Hindlimb muscle (tissue), 1 donor: ENCODE results near the gene INPP5A. TPM values are rescaled to one million over a fixed set of nuclear protein-coding genes. Genes with fewer than 3 reads are reported as not detected.
"Not testable (repeated sequence)": the region's sequence is repeated elsewhere in the genome, so short reads cannot be mapped to it uniquely, and the experiment has no call there.

Source experiments
- DNase-seq: peaks from one replicate; pipeline ENCODE4 v3.0.0-alpha.2; 2013
- polyA plus RNA-seq: library from polyadenylated mRNA; unstranded; fragments of 120-200 nt; gene quantifications from one replicate; pipeline ENCODE4 v1.2.1, GENCODE V29; 2013; ENCODE audit not compliant: insufficient read length

The INPP5A gene
- polyA plus RNA-seq, 1 donor = 57.4 TPM

GRCh38 chr10:132584081-132584480 lies 46.5 kb downstream of the INPP5A start:
- DNase-seq = no peak

DNA sequence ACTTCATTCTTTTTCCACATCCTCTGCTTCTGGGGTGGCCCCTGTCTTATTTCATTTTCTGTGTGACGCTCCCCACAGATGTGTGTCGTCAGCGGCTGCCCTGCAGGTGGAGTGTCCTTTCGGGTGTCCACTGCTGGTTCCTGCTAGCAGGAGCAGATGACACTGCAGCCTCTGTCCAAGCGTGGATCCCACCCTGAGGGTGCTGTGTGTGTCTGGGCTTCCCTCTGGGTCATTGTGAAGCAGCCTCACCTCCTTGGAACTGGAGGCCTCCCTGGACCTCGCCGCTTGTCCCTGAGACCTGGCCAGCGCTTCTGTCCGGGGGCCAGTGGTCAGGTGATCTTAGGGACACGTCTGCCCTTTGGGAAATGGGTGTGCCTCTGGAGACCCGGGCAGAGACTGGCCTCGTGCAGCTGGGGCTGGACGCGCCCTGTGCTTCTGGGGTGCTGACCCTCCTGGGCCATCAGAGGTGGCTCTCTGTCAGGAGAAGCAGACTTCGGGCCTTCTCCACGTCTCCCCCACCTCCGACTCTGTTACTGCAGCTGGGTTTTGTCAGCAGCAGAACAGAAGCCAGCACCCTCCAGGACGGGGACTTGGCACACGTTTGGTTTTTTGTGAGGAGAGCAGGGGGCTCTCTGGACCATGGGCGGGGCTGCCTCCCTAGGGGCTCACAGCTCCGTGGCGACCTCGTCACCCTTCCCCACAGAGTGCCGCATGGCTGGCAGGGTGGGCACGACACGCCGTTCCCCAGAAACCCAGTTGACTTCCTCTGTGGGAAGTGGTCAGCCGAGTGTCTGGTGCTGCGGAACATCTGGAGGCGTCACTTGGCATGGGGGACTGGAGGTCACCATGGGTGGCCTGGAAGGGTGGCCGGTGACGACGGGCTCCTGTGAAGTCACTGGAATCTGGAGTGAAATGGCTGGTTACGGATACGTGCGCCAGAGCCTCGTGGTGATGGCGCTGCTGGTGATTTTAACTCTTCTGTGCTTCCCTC lies 48.4 kb downstream of the INPP5A start:
- DNase-seq = no peak

GRCh38 chr10:132586739-132587138 lies 49.2 kb downstream of the INPP5A start:
- DNase-seq = no peak

DNA sequence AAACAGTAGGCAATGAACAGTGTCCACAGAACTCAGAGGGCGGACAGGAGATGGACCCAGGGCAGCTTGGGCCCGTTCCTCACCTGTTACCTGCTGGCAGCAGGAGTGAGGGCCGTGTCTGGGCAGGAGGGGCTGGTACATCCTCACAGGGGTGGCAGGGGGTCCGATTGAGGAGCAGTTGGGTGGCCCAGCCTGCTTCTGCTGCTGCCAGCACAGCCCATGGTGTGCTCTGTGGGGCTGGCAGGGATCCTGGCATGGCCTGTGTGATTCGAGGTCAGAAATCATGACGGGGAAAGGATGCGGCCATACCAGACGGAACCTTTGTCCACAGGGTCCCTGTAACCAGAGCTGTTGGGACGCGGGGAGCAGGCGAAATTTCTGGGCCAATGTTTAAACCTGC lies 49.6 kb downstream of the INPP5A start:
- no peak for DNase-seq

- peak; percentile 63 for DNase-seq
Measured at GRCh38 chr10:132588301-132589013, 50.9 kb downstream of the INPP5A start.

GRCh38 chr10:132589015-132589414 lies 51.4 kb downstream of the INPP5A start:
- DNase-seq = no peak

DNA sequence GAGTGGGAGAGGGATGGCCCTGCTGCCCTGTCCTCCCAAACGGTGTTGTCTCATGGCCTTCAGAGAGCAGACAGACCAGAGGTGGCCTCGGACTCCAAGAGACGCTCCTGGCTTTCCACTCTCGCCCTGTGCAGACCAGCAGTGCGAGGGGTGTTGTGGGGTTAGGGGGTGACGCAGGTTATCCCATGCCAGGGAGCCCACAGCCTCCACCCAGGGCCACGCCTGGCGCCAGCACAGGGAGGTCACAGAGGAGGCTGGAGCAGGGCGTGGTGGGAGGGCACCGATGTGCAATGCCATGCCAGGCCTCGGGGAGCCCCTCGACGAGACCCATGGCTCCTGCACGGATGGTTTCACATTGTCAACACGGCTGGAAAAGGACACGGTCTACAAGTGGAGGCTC lies 52.1 kb downstream of the INPP5A start:
- no peak for DNase-seq

DNA sequence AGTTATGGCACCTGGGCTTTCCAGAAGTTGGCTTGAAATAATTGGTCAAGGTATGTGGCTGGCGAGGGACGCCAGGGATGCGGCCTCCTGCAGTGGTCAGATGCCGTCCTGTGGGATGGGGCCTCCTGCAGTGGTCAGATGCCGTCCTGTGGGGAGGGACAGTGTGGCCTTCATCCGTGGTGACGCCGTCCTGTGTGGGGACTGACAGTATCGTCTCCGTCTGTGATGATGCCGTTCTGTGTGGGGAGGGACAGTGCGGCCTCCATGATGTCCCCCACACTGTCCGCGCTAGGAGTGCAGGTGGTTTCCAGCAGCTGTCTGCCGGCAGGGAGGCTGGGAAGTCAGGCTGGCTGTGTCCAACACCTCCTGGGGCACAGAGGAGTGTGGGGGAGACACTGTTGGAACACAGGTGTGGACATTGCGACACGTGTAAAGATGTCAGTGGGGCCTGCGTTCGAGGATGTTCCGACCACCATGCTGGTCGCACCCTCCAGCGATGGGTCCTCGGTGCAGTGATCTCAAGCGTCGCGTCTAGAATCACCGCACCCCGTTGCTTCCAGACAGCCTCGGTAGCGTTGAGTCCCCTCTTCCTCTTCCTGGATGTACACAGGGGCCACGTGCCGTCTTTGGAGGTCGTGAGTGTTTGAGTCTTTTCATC lies 52.6 kb downstream of the INPP5A start:
- DNase-seq = no peak

- DNase-seq = no peak
Measured at GRCh38 chr10:132590752-132591121, 53.1 kb downstream of the INPP5A start.

GRCh38 chr10:132591166-132591971 lies 53.8 kb downstream of the INPP5A start:
- DNase-seq = no peak

- no peak for DNase-seq
Measured at GRCh38 chr10:132592790-132593383, 55.3 kb downstream of the INPP5A start.

- no peak for DNase-seq
Measured at GRCh38 chr10:132593389-132593788, 55.8 kb downstream of the INPP5A start.

GRCh38 chr10:132593900-132594876 lies 56.6 kb downstream of the INPP5A start:
- DNase-seq = no peak

GRCh38 chr10:132595021-132595420 lies 57.4 kb downstream of the INPP5A start:
- no peak for DNase-seq

GRCh38 chr10:132595854-132596253 lies 58.3 kb downstream of the INPP5A start:
- no peak for DNase-seq

DNA sequence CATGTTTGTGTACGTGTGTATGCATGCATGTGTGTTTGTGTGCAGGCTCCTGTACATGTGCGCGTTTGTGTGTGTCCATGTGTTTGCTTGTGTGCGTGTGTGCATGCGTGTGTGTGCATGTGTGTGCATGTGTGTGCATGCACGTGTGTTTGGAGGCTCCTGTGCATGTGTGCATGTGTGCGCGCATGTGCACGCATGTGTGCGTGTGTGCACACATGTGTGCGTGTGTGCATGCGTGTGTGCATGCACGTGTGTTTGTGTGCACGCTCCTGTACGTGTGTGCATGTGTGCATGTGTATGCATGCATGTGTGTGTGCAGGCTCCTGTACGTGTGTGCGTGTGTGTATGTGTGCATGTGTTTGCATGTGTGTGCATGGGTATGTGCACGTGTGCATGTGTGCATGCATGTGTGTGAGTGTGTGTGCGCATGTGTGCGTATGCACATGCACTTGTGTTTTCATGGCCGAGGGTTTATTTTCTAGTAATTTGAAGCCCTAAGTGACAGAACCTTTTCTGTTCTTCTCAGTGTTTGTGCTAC lies 59.2 kb downstream of the INPP5A start:
- no peak for DNase-seq

DNA sequence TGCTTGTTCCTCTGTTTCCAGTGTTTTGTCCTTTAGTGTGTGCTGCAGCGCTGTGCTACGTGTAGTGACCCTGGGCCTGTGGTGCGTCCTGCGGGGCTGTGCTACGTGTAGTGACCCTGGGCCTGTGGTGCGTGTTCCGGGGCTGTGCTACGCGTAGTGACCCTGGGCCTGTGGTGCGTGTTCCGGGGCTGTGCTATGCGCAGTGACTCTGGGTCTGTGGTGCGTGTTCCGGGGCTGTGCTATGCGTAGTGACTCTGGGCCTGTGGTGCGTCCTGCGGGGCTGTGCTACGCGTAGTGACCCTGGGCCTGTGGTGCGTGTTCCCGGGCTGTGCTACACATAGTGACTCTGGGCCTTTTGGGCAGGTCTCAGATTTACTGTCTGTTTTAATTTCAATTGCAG lies 60.1 kb downstream of the INPP5A start:
- DNase-seq = no peak

GRCh38 chr10:132599023-132599618 lies 61.5 kb downstream of the INPP5A start:
- DNase-seq = not testable (repeated sequence)

- DNase-seq = no peak
Measured at GRCh38 chr10:132599732-132600131, 62.1 kb downstream of the INPP5A start.

- DNase-seq = no peak
Measured at GRCh38 chr10:132600416-132600815, 62.8 kb downstream of the INPP5A start.
